Cardiac muscle cell (in vitro differentiated cells and primary cell): ENCODE results near the gene B4GALT5. TPM values are rescaled to one million over a fixed set of nuclear protein-coding genes. Genes with fewer than 3 reads are reported as not detected.
A peak's percentile ranks its signal among the peaks of the same experiment; 100 is the strongest.

Experiments used
- DNase-seq, 2 donors: peaks; one replicate each; pipeline versions ENCODE4 v3.0.0 to v3.0.0-alpha.2; 2010 to 2017; ENCODE audit warnings: low read depth in 1 of 2, low spot score in 1 of 2
- H3K27ac ChIP-seq: fragments of 200-600 bp; sonication (generic); 2 replicates; pipeline ENCODE4 v1.5.1; 2016
- H3K27me3 ChIP-seq: fragments of 200-600 bp; sonication (generic); 2 replicates; pipeline ENCODE4 v1.6.0; 2016; ENCODE audit warnings: control low read depth
- H3K36me3 ChIP-seq: fragments of 200-600 bp; sonication (generic); 2 replicates; pipeline ENCODE4 v1.5.1; 2016; ENCODE audit warnings: control low read depth
- H3K4me1 ChIP-seq: fragments of 200-600 bp; sonication (generic); 2 replicates; pipeline ENCODE4 v1.8.1; 2017; ENCODE audit warnings: low read depth, mild to moderate bottlenecking, mixed run types
- H3K4me3 ChIP-seq: fragments of 200-600 bp; sonication (generic); 2 replicates; pipeline ENCODE4 v1.5.1; 2016; ENCODE audit warnings: mild to moderate bottlenecking
- H3K9me3 ChIP-seq: fragments of 200-600 bp; sonication (generic); 2 replicates; pipeline ENCODE4 v1.5.1; 2017; ENCODE audit warnings: low read depth, mild to moderate bottlenecking, control low read depth
- CTCF ChIP-seq: IDR thresholded peaks from 2 replicates; pipeline ENCODE4 v1.5.1; 2012; ENCODE audit warnings: low read depth, mild to moderate bottlenecking, low read length
- polyA plus RNA-seq: library from polyadenylated mRNA; unstranded; fragments of >200 nt; fragmentation: Nextera tagmentation; extraction: Ambion mirVana; gene quantifications from 2 replicates; pipeline ENCODE4 v1.2.1, GENCODE V29; 2016
- total RNA-seq: library from RNA; depleted of rRNA; stranded (reverse); fragments of >200 nt; gene quantifications from 2 replicates; pipeline ENCODE4 v1.2.3, GENCODE V29; 2016

B4GALT5 gene
- total and polyA plus RNA-seq, 2 experiments from 2014 or later = 11.5 to 26.5 TPM

GRCh38 chr20:49741977-49742376 is 28.3 kb upstream of the B4GALT5 start:
- Histone ChIP-seq H3K27me3 (no peaks in the 10 kb centered on the region), H3K4me1 (no peaks in the 10 kb centered on the region), H3K9me3 (no peaks in the 10 kb centered on the region), H3K4me3 (no peak overlapping the region), H3K36me3 (no peaks in the 10 kb centered on the region), H3K27ac (no peak overlapping the region)
- no peak for DNase-seq
- no peak for TF ChIP-seq CTCF

- no peaks in the 10 kb centered on the region for H3K36me3 ChIP-seq
- H3K27me3 ChIP-seq = no peaks in the 10 kb centered on the region
- no peaks in the 10 kb centered on the region for H3K9me3 ChIP-seq
- TF ChIP-seq CTCF = no peak
- no peak overlapping the region for H3K27ac ChIP-seq
- H3K4me3 ChIP-seq = no peak overlapping the region
- DNase-seq = no peak
- no peaks in the 10 kb centered on the region for H3K4me1 ChIP-seq
These were observed 27.1 kb upstream of the B4GALT5 start for GRCh38 chr20:49740807-49741206.

- no peak for TF ChIP-seq CTCF
- no peak overlapping the region for H3K27ac ChIP-seq
- no peaks in the 10 kb centered on the region for H3K36me3 ChIP-seq
- H3K9me3 ChIP-seq = no peaks in the 10 kb centered on the region
- H3K4me3 ChIP-seq = no peak overlapping the region
- H3K4me1 ChIP-seq = no peaks in the 10 kb centered on the region
- H3K27me3 ChIP-seq = no peaks in the 10 kb centered on the region
- no peak for DNase-seq
These were observed 25.4 kb upstream of the B4GALT5 start for GRCh38 chr20:49739042-49739441.

GRCh38 chr20:49737260-49737659 is 23.6 kb upstream of the B4GALT5 start:
- DNase-seq = no peak
- Histone ChIP-seq H3K9me3 (no peaks in the 10 kb centered on the region), H3K27me3 (no peaks in the 10 kb centered on the region), H3K4me1 (no peaks in the 10 kb centered on the region), H3K27ac (no peak overlapping the region), H3K4me3 (no peak overlapping the region), H3K36me3 (no peaks in the 10 kb centered on the region)
- no peak for TF ChIP-seq CTCF

- DNase-seq = peak in 1 of 2 donors; percentile 76
These were observed 16.1 kb upstream of the B4GALT5 start for GRCh38 chr20:49729780-49730179.

More at GRCh38 chr20:49729780-49730179, 16.1 kb upstream of the B4GALT5 start:
- H3K4me3 ChIP-seq = no peak overlapping the region
- H3K36me3 ChIP-seq = no peaks in the 10 kb centered on the region
- no peak overlapping the region for H3K27ac ChIP-seq
- TF ChIP-seq CTCF = no peak
- H3K4me1 ChIP-seq = no peaks in the 10 kb centered on the region
- H3K9me3 ChIP-seq = no peaks in the 10 kb centered on the region
- no peaks in the 10 kb centered on the region for H3K27me3 ChIP-seq
